DMS79 treated with DMSO at 0.1 percent for 48 hours (cell line): Measurements from ENCODE around the gene MCM3AP.
A peak's percentile ranks its signal among the peaks of the same experiment; 100 is the strongest.
"Not testable (repeated sequence)": the region's sequence is repeated elsewhere in the genome, so short reads cannot be mapped to it uniquely, and the experiment has no call there.

ENCODE experiments used
- DNase-seq: peaks from one replicate; lab custom pipeline; 2025; lab: John Stamatoyannopoulos, UW

The MCM3AP gene

DNA sequence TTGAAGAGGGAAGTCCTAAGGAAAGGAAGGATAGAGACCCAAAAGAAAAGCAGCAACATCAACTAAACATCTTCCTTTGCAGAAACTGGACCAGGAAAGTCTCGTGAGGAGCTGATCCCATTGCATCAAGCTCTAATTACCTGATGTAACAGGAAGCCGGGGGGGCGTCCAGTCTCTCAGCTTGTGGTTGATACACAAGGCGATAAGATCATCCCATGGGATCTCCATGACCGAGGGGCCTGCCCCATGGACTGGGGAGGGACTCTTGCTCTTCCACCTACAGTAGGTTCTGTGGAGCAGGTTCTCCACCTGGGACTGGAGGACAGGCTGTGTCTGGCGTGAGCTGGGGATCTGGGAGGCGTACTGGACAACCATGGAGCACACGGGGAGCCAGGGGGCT lies 42.1 kb downstream of the MCM3AP start:
- no peak for DNase-seq

DNA sequence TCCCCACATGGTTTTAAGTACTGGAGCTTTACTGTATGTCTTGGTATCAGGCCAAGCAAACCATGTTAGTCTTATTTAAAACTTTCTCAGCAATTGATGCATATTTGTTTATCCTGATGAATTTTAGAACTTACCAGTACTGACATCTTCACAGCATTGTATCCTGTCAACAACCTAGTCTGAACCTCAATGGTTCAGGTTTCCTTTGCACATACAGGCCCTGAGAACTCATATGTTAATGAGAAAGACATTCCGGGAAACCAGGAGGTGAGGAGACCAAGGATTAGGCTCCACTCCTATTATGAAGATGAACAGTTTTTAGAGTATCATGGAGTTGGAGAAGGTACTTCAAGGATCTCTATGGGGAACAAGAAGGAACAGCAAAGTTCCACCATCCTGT lies 43.8 kb downstream of the MCM3AP start:
- DNase-seq = not testable (repeated sequence)

- no peak for DNase-seq
Measured at GRCh38 chr21:46239817-46240325, 45.5 kb downstream of the MCM3AP start.

- DNase-seq = no peak
Measured at GRCh38 chr21:46237474-46237873, 47.9 kb downstream of the MCM3AP start.

DNA sequence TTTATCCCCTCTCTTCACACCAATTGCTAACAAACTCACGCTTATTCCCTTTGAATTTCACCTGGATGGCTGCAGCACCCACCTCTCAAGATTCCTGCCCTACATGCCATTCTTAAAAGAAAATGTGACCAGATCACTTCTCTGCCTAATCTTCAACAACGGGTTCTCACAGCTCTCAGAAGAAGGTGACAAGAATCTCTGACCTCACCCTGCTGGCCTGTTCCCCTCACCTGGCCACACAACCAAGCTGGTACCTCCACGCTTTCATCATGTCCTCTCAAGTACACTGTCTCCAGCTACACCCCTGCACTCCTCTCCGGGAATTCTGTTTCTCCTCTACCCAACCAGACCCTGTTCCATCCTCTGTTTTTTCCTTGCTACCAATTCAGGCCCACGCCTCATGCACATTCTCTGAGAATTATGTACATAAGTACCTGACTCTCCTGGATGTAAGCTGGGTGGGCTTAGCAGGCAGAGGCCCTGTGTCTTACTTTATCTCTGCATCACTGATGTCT lies 50.9 kb downstream of the MCM3AP start:
- DNase-seq = no peak

DNA sequence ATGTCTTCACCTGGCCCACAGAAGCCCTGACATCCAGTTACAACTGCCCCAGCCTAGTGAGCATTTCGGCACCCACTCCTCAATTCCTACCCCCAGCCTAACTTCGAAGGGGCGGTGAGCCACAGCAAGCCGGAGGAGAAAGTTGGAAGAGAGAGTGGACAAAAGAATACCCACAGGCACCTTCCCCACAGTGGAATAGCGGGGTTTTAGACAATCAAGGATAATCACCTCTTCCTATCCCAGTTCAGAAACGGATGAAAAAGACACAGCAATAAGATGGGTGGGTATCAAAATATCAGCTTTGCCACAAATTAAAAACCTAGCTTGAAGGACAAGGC lies 55.5 kb downstream of the MCM3AP start:
- no peak for DNase-seq

DNA sequence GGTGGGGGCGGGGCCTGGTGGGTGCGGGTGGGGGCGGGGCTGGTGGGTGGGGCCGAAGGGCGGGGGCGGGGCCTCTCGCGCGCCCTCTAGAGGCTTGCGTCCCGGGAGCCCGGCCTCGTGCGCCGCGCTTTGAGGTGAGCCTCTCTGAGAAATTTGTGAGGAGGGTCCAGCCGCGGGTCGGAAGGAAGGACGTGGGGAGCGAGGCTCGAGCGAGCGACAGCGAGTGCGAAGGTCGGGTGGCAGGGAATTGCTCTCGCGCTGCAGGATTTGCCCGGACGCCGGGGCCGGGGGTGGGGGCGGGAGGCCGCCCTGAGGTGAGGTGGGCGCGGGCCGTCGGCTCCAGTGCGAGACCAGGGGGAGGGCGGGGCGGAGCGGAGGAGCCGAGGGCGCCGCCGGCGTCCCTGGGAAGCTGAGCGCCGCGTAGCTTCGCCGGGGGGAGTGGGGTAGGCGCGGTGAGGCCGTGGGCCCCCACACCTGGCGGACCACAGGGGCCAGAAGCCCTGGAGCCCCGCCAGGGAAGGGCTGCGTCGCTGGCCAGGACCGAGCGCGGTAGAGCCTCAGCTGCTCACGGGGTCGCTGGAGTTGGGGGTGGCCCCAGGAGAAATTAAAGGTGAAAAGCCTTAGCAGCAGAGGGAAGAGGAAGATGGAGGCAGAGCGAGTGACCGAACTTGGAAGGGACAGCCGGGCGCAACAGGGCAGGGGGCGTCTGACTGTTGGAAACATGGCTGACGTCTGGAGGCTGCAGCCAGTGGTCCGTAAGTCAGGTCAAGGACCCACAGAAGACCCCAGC lies 56.1 kb downstream of the MCM3AP start:
- DNase-seq = peak; percentile 56

DNA sequence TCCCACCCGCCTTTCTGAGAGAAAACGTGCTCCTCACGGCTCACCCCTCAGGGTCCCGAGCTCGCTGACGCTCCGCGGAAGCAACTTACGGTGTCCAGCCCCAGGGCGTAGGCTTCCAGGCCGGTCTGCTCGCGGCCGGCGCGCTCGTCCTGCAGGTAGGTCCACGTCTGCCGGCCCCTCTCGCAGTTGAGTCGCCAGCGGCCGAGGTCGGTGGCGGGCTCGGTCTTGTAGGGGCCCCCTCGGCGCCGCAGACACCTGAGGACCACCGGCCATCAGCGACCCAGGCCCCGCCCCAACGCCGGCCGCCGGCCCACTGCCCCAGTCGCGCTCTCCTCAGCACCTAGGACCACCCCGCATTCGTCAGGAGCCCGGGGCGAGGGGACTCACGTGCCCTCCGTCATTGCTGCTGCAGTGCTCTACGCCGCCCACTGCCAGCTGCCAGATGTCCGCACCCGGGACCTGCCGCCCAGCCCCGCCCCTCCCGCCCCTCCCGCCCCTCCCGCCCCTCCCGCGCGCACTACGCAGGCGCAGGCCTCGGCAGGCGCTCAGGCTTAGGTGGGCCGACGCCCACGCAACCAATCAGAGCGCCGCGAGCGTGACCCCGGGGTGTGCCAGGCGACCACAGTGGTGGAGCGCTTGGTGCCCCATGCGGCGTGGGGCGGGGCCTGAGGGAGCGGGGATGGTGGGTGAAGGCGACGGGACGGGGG lies 56.9 kb downstream of the MCM3AP start, which contains the start of gene LSS:
Gene LSS, minus strand, starts transcription at position 430 of the 707 bp plus-strand sequence. Its CDS starts 29 bp downstream, at position 401.
- peak; percentile 90 for DNase-seq

GRCh38 chr21:46227811-46228344 lies 57.5 kb downstream of the MCM3AP start:
- no peak for DNase-seq

DNA sequence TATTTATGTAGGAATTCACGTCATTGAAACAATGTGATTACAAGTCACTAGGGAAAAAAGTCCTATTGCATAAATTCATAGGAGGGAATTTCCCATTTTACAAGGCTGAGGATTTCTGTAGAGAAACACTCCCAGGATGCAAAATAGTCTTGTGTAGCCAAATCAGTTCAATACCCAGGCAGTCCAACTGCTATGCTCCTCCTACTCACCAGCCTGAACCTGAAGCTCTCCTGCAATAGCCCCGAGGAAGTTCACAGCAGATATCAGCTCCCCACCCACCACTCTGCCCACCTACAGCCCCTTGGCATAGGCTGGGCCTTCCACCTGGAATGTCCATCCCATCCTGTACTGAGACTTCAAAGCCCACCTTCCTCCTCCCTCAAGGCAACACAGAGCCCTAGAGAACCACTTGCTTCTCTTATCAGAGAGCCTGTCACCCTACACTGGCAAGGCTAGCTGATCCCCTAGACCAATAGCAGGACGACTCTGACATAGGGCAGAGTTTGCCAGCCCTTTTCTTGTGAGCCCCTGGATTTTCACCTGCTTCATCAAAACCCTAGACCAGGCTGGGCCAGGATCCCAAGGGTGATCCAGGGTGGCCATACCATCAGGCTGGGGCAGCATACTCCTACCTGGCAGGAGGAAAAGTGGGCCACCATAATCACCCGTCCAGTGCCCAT lies 58.4 kb downstream of the MCM3AP start:
- DNase-seq = peak; percentile 44

DNA sequence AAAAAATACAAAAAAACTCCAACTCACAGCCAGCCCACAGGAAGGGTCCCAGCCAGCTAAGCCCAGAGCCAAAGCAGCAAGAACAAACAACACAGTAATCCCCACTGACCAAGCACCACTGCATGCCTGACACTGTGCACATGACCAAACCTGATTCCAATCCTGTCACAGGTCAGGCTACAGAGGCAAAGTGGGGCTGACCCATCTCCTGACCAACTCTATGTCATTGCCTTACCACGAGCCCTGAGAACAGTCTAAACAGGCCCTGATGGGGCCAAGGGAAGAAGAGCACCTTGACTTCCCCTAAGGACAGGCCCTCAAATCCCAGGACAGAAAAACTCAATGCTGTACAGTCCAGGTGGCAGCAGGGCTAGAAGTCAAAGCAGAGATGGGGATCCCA lies 59.3 kb downstream of the MCM3AP start:
- DNase-seq = no peak

GRCh38 chr21:46223661-46224060 lies 61.8 kb downstream of the MCM3AP start:
- not testable (repeated sequence) for DNase-seq

DNA sequence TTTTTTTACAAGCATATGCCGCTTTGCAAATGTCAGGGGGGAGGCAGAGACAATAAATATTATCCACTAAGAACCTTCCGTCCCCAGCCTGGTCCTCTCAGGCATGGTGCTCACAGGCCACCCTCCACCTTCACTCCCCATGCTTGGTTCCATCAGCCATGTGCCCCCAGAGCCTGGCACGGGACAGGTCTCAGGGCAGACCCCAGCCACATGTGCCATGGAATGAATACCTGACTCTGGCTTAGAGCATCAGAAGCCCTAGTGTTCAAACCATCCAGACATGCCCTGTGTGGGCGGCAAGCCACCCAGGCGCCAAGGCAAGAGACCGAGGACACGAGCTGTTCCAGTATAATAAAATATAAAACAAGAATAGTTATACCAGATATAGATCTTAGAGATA lies 62.2 kb downstream of the MCM3AP start:
- DNase-seq = no peak

DNA sequence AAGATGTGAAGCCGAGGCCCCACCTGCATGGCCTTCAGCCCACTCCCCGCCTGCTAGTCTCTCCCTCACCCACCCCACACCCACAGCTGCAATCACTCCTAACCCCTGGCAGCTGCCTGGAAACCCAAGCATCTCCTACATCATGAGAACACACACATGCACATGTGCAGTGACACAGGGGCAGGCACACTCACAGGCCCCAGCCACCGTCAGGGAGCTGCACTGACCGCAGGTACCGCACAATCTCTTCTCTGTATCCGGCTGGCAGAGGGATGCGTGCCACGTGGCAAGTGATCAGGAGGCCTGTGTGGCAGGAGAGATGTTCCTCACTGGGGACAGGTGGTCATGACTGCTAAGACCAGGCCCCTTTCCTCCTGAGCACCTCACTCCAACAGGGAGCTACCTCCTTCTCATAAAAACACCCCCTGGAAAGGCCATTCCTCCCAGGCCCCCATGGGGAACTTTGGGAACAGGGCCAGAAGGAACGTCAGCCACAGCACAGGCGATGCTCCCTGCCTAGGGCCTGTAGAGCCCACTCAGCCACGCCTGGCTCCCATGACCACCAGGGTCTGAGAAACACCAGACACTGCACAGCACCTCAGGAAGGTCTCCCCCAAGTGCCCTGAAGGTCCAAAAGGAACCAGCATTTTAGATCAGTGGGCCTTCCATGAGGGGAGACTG lies 62.8 kb downstream of the MCM3AP start:
- DNase-seq = no peak

- DNase-seq = no peak
Measured at GRCh38 chr21:46221664-46222435, 63.6 kb downstream of the MCM3AP start.

DNA sequence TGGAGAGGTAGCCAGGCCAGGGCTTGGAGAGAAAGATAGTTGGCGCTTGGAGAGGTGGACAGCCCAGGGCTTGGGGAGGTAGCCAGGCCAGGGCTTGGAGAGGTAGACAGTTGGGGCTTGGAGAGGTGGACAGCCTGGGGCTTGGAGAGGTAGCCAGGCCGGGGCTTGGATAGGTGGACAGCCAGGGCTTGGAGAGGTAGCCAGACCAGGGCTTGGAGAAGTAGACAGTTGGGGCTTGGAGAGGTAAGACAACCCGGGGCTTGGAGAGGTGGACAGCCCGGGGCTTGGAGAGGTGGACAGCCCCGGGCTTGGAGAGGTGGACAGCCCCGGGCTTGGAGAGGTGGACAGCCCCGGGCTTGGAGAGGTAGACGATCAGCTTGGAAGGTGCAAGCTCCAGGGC lies 64.6 kb downstream of the MCM3AP start:
- no peak for DNase-seq

DNA sequence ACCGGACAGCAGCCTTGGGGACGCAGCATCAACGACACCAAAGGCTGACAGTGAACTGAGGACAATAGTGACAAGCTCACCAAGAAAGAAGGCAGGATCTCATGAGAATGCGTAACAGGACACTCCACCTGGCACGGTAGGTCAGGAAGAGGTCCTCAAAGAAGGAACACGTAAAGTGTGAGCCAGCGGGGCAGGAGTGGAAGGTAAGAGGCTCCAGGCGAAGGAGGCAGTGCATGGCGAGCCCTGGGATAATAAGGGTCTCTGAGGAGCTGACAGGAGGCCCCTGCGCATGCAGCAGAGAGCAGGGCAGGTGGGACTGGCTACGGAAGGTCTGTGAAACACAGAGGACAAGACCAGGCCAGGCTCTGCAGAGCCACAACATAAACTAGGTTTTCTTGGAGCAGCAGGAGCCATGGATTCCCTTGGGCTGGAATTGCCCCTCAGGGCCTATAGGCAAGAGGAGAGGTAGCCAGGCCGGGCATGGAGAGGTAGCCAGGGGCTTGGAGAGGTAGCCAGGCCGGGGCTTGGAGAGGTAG lies 65.1 kb downstream of the MCM3AP start:
- DNase-seq = peak; percentile 88

DNA sequence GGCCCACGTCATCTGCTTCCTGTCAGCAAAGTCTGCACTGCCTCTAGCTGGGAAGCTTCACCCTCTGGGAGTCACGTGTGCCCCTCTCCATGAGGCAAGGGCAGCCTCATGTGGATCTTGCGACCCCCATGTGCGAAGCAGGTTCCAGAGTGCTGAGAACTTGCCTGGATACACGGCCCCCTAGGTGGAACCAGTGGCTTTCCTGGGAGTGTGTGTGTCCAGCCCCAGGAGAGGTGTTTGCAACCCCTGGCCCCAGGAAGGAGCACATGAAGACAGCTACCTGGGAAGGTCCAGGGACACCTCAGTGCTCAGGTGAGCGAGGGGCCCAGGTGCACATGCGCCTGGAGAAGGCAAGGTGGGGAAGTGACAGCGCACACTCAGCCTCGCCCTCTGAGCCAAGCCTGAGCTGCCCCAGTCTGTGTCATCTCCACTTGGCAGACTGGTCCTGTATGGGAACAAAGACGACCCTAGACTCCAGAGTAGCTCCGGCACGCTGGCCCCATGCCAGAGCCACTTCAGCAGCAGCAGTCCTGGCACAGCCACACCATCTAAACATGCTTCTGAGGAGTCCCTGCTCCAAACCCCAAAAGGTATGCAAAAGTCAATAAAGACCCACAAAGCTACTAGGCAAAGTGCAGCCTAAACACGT lies 65.7 kb downstream of the MCM3AP start:
- DNase-seq = peak; percentile 88

DNA sequence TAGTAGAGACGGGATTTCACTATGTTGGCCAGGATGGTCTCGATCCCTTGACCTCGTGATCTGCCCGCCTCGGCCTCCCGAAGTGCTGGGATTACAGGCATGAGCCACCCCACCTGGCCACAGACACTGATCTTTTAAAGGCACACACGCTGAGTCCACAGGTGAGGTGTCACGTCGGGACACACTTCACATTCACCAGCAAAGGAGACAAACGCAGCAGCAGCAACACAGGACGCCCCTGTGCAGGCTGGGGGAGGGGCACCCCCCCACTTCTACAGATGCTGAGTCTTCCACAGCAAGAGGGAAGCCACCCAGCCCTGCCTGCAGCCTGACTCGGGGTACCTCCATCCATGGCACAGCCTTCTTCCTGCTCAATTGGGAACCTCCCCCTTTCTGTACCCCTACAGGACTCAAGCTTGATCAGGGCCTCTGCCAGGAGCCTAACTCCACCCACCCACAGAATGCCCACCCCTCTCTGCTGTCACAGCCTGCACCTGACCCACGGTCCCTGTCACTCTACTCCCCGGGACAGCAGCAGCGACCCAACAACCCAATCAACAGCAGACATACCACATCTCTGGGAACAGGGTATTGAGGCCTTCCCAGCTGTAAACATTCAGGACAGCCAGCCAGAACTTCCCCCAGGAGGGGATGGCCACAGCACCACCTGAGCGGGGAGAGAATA lies 66.4 kb downstream of the MCM3AP start:
- no peak for DNase-seq
